Measurements from ENCODE around the gene PCDHGA4.

Gene PCDHGA4

GRCh38 chr5:141359790-141360426, 5.1 kb downstream of the PCDHGA4 start, which contains the start of gene PCDHGB2:
Gene PCDHGB2, plus strand, starts transcription at chr5:141359994. Its CDS starts 142 bp downstream, at chr5:141360136.
- H4K20me1 ChIP-seq (ENCODE audit: insufficient read depth, low read length), result no peaks in the 10 kb centered on the region
- no peak within 1 kb of the TSS for H3K27ac ChIP-seq (ENCODE audit: low read depth, low read length, poor library complexity, severe bottlenecking)
- TF ChIP-seq EZH2 (IDR thresholded peaks at IDR 0.05; ENCODE audit: borderline replicate concordance, low read length) (no peak), CTCF (IDR thresholded peaks at IDR 0.05; ENCODE audit: low read length) (no peak)
- H3K4me2 ChIP-seq (ENCODE audit: low read length), result no peak within 1 kb of the TSS
- no peaks in the 10 kb centered on the region for H3K9me2 ChIP-seq (ENCODE audit: low read depth, low read length)
- H3K4me3 ChIP-seq (ENCODE audit: low read depth, low read length, poor library complexity, severe bottlenecking), result no peak within 1 kb of the TSS
- no peaks in the 10 kb centered on the region for H3K79me2 ChIP-seq (ENCODE audit: insufficient read depth, low read length)
- no peak within 1 kb of the TSS for H2AFZ ChIP-seq (ENCODE audit: low read length)
- H3K9ac ChIP-seq (ENCODE audit: low read length), result no peak within 1 kb of the TSS
- H3K9me3 ChIP-seq (ENCODE audit: low read length), result peaks cover 48% of the 10 kb centered on the region
- H3F3A ChIP-seq (ENCODE audit: insufficient read depth, low read length), result no peaks in the 10 kb centered on the region
- H3K27me3 ChIP-seq (ENCODE audit: insufficient read depth, low read length), result no peaks in the 10 kb centered on the region
- H3K4me1 ChIP-seq (ENCODE audit: insufficient read depth, low read length, severe bottlenecking), result no peaks in the 10 kb centered on the region
- peaks cover 7% of the 10 kb centered on the region; the same call in 1 of the 2 replicates for H3K36me3 ChIP-seq (ENCODE audit: insufficient read depth, low read length)

DNA sequence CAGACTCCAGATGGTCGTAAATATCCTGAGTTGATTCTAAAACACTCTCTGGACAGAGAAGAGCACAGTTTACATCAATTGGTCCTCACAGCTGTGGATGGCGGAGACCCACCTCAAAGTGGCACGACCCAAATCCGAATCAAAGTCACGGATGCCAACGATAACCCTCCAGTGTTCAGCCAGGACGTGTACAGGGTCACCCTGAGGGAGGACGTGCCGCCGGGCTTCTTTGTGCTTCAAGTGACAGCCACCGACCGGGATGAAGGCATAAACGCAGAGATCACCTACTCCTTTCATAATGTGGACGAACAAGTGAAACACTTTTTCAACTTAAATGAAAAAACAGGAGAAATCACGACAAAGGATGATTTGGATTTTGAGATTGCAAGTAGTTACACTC, 5.9 kb downstream of the PCDHGA4 start:
- H3K27ac ChIP-seq (ENCODE audit: low read depth, low read length, poor library complexity, severe bottlenecking), result no peak overlapping the region
- no peak overlapping the region for H2AFZ ChIP-seq (ENCODE audit: low read length)
- H3K4me1 ChIP-seq (ENCODE audit: insufficient read depth, low read length, severe bottlenecking), result no peaks in the 10 kb centered on the region
- H3K36me3 ChIP-seq (ENCODE audit: insufficient read depth, low read length), result peaks cover 4% of the 10 kb centered on the region; the same call in 1 of the 2 replicates
- TF ChIP-seq CTCF (IDR thresholded peaks at IDR 0.05; ENCODE audit: low read length), result no peak
- TF ChIP-seq EZH2 (IDR thresholded peaks at IDR 0.05; ENCODE audit: borderline replicate concordance, low read length), result no peak
- no peak overlapping the region for H3K9ac ChIP-seq (ENCODE audit: low read length)
- no peaks in the 10 kb centered on the region for H3K79me2 ChIP-seq (ENCODE audit: insufficient read depth, low read length)
- no peaks in the 10 kb centered on the region for H3K27me3 ChIP-seq (ENCODE audit: insufficient read depth, low read length)
- no peak overlapping the region for H3K4me2 ChIP-seq (ENCODE audit: low read length)
- H4K20me1 ChIP-seq (ENCODE audit: insufficient read depth, low read length), result no peaks in the 10 kb centered on the region
- H3K4me3 ChIP-seq (ENCODE audit: low read depth, low read length, poor library complexity, severe bottlenecking), result no peak overlapping the region
- H3K9me3 ChIP-seq (ENCODE audit: low read length), result peaks cover 51% of the 10 kb centered on the region
- H3K9me2 ChIP-seq (ENCODE audit: low read depth, low read length), result no peaks in the 10 kb centered on the region
- no peaks in the 10 kb centered on the region for H3F3A ChIP-seq (ENCODE audit: insufficient read depth, low read length)

DNA sequence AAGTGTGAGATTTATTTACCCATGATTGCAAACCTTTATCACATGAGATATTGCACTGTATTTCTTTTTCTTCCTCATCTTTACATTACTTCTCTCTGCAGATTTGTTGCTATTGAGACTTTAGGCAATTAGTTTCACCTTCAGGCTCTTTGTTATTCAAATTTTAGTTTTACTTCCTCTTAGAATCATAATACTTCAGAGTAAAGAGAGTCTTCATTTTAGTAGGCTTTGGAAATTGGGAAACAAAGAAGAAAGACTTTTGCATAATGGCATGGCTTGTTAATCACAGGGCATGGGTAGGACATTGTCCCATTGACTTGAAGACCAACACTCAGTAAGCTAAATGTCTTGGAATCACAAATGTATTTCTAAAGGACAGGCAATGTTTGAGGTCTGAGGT, 7.9 kb downstream of the PCDHGA4 start:
- Histone ChIP-seq H3K4me1 (ENCODE audit: insufficient read depth, low read length, severe bottlenecking) (no peaks in the 10 kb centered on the region), H3K36me3 (ENCODE audit: insufficient read depth, low read length) (no peaks in the 10 kb centered on the region), H3K9ac (ENCODE audit: low read length) (no peak overlapping the region), H3K9me2 (ENCODE audit: low read depth, low read length) (no peaks in the 10 kb centered on the region), H3K9me3 (ENCODE audit: low read length) (peaks cover 40% of the 10 kb centered on the region), H2AFZ (ENCODE audit: low read length) (no peak overlapping the region), H3K27me3 (ENCODE audit: insufficient read depth, low read length) (no peaks in the 10 kb centered on the region), H3K27ac (ENCODE audit: low read depth, low read length, poor library complexity, severe bottlenecking) (no peak overlapping the region), H3K4me3 (ENCODE audit: low read depth, low read length, poor library complexity, severe bottlenecking) (no peak overlapping the region), H3K79me2 (ENCODE audit: insufficient read depth, low read length) (no peaks in the 10 kb centered on the region), H4K20me1 (ENCODE audit: insufficient read depth, low read length) (no peaks in the 10 kb centered on the region), H3K4me2 (ENCODE audit: low read length) (no peak overlapping the region), H3F3A (ENCODE audit: insufficient read depth, low read length) (no peaks in the 10 kb centered on the region)
- no peak for TF ChIP-seq CTCF (IDR thresholded peaks at IDR 0.05; ENCODE audit: low read length)
- no peak for TF ChIP-seq EZH2 (IDR thresholded peaks at IDR 0.05; ENCODE audit: borderline replicate concordance, low read length)

All from OCI-LY1 (cell line).